22Rv1 (cell line): ENCODE measurements around the gene IFNK.

Experiments
- ZFX ChIP-seq: fragments of 450-650 bp; IDR thresholded peaks from 2 replicates; pipeline ENCODE4 v1.6.1; 2017; ENCODE audit warnings: antibody characterized with exemption, borderline replicate concordance
- TF ChIP-seq, protein P1 (sequence below): fragments of 450-650 bp; IDR thresholded peaks from 2 replicates; pipeline ENCODE4 v1.5.1; 2017; ENCODE audit warnings: mild to moderate bottlenecking

DNA sequence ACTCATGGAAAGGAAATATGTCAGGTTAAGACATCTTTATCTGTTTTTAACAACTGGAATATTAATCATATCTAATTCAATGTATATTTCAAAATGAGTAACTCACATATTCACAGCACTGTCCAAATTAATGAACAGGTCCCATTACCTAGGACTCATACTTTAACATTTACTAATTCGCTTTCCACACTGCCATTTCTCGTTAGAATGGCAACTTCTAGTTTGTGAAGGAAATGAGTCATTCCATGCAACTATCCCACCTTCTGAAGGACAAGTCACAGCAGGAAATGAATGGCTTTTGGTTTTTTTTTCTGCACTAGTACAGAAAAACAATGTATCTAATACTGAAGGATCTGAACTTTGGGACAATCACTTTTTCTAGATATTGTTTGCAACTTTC is 24.6 kb upstream of the IFNK start:
- TF ChIP-seq, protein P1, sequence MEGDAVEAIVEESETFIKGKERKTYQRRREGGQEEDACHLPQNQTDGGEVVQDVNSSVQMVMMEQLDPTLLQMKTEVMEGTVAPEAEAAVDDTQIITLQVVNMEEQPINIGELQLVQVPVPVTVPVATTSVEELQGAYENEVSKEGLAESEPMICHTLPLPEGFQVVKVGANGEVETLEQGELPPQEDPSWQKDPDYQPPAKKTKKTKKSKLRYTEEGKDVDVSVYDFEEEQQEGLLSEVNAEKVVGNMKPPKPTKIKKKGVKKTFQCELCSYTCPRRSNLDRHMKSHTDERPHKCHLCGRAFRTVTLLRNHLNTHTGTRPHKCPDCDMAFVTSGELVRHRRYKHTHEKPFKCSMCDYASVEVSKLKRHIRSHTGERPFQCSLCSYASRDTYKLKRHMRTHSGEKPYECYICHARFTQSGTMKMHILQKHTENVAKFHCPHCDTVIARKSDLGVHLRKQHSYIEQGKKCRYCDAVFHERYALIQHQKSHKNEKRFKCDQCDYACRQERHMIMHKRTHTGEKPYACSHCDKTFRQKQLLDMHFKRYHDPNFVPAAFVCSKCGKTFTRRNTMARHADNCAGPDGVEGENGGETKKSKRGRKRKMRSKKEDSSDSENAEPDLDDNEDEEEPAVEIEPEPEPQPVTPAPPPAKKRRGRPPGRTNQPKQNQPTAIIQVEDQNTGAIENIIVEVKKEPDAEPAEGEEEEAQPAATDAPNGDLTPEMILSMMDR = no peak
- no peak for TF ChIP-seq ZFX
